ENCODE data around the gene TOB1. TPM values are rescaled to one million over a fixed set of nuclear protein-coding genes. Genes with fewer than 3 reads are reported as not detected.

TOB1 gene
- total and polyA plus RNA-seq, 2 donors (not counting 1 experiment from before 2014, with no cell fraction given) = 23.3 to 28.9 TPM

DNA sequence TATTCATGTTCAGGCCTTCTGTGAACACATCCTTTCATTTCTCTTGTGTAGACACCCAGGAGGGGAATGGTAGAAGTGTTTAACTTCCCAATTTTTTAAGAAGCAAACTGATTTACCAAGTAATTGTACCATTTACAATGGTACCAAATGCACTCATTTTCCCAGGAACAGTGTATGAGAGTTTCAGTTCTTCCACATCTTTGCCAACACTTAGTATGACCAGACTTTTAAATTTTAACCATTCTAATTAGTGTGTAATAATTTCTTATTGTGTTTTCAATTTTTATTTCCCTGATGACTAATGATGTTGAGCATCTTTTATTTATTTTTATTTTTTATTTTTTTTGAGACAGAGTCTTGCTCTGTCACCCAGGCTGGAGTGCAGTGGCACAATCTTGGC, 41.0 kb downstream of the TOB1 start:
- no peak overlapping the region for H3K4me2 ChIP-seq (replicated peaks; ENCODE audit: low read depth, low read length, poor library complexity, severe bottlenecking)
- H3K9me3 Mint-ChIP-seq (ENCODE audit: insufficient read depth) = peaks cover 4% of the 10 kb centered on the region
- TF ChIP-seq, protein P1, sequence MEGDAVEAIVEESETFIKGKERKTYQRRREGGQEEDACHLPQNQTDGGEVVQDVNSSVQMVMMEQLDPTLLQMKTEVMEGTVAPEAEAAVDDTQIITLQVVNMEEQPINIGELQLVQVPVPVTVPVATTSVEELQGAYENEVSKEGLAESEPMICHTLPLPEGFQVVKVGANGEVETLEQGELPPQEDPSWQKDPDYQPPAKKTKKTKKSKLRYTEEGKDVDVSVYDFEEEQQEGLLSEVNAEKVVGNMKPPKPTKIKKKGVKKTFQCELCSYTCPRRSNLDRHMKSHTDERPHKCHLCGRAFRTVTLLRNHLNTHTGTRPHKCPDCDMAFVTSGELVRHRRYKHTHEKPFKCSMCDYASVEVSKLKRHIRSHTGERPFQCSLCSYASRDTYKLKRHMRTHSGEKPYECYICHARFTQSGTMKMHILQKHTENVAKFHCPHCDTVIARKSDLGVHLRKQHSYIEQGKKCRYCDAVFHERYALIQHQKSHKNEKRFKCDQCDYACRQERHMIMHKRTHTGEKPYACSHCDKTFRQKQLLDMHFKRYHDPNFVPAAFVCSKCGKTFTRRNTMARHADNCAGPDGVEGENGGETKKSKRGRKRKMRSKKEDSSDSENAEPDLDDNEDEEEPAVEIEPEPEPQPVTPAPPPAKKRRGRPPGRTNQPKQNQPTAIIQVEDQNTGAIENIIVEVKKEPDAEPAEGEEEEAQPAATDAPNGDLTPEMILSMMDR (IDR thresholded peaks at IDR 0.05) = no peak
- TF ChIP-seq EZH2 (IDR thresholded peaks at IDR 0.05; ENCODE audit: borderline replicate concordance, insufficient read depth, low read depth, low read length, poor library complexity, severe bottlenecking) = no peak
- H3K9me3 ChIP-seq (ENCODE audit: control extremely low read depth in 1 of 3, control insufficient read depth in 2 of 3, insufficient read depth in 1 of 3, low read length in 2 of 3) = no peaks in the 10 kb centered on the region
- H3K9ac ChIP-seq (ENCODE audit: low read length) = no peak overlapping the region
- H3K4me3 Mint-ChIP-seq = no peak overlapping the region
- H3K36me3 ChIP-seq (replicated peaks in 1 of 2; ENCODE audit: control extremely low read depth in 1 of 2, control insufficient read depth in 1 of 2, extremely low read depth in 1 of 2, insufficient read depth in 2 of 2, low read length in 1 of 2) = no peaks in the 10 kb centered on the region
- no peaks in the 10 kb centered on the region for H4K20me1 ChIP-seq (ENCODE audit: control insufficient read depth, insufficient read depth, low read length, poor library complexity, severe bottlenecking)
- DNase-seq = no peak
- ChIA-PET CTCF (no interaction called here), POLR2A (no interaction called here)
- no peak overlapping the region for H3K4me3 ChIP-seq (ENCODE audit: control extremely low read depth in 1 of 5, extremely low read depth in 1 of 5, insufficient read depth in 1 of 5, low read depth in 2 of 5, low read length in 4 of 5)
- intact Hi-C loops (cut with micrococcal nuclease) = loop anchor here (5.0 kb wide), 1 partner anchor 183 kb away; no protein-coding TSS in a partner anchor
- H3K4me1 Mint-ChIP-seq = no peaks in the 10 kb centered on the region
- peaks cover 20% of the 10 kb centered on the region for H3K27me3 Mint-ChIP-seq
- H3K27ac Mint-ChIP-seq = no peak overlapping the region
- H3K27me3 ChIP-seq (replicated peaks in 1 of 4; ENCODE audit: control extremely low read depth in 1 of 4, control insufficient read depth in 3 of 4, insufficient read depth in 4 of 4, low read length in 3 of 4) = peaks cover 0 to 6% (median 0%) of the 10 kb centered on the region in 4 experiments
- no peak overlapping the region for H2AFZ ChIP-seq (ENCODE audit: insufficient read depth, low read depth, low read length, poor library complexity, severe bottlenecking)
- no peaks in the 10 kb centered on the region for H3K4me1 ChIP-seq (ENCODE audit: control insufficient read depth in 2 of 2, insufficient read depth in 2 of 2, low read length in 2 of 2)
- H3K79me2 ChIP-seq (ENCODE audit: control insufficient read depth, insufficient read depth, low read length) = no peaks in the 10 kb centered on the region
- ATAC-seq (ENCODE audit: low read depth) = no peak
- H3K27ac ChIP-seq (ENCODE audit: low read length in 2 of 2) = no peak overlapping the region

DNA sequence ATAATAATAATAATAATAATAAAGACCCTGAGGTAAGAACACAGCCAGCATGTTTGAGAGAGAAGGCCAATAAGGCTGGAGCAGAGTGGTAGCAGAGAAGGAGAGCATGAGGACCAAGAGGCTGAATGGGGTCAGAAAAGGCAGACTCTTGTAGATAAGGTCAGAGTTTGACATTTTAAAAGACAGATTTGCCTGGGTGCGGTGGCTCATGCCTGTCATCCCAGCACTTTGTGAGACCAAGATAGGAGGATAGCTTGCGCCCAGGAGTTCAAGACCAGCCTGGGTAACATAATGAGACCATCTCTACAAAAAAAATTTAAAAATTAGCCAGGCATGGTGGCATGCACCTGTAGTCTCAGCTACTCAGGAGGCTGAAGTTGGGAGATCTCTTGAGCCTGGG, 41.7 kb downstream of the TOB1 start:
- no peaks in the 10 kb centered on the region for H3K4me1 Mint-ChIP-seq
- H3K27ac Mint-ChIP-seq = no peak overlapping the region
- H3K36me3 ChIP-seq (replicated peaks in 1 of 2; ENCODE audit: control extremely low read depth in 1 of 2, control insufficient read depth in 1 of 2, extremely low read depth in 1 of 2, insufficient read depth in 2 of 2, low read length in 1 of 2) = no peaks in the 10 kb centered on the region
- H3K4me1 ChIP-seq (ENCODE audit: control insufficient read depth in 2 of 2, insufficient read depth in 2 of 2, low read length in 2 of 2) = no peaks in the 10 kb centered on the region
- H3K4me3 ChIP-seq (ENCODE audit: control extremely low read depth in 1 of 5, extremely low read depth in 1 of 5, insufficient read depth in 1 of 5, low read depth in 2 of 5, low read length in 4 of 5) = no peak overlapping the region
- H2AFZ ChIP-seq (ENCODE audit: insufficient read depth, low read depth, low read length, poor library complexity, severe bottlenecking) = no peak overlapping the region
- no peak overlapping the region for H3K4me3 Mint-ChIP-seq
- TF ChIP-seq, protein P1 (IDR thresholded peaks at IDR 0.05) = no peak
- no peak for TF ChIP-seq EZH2 (IDR thresholded peaks at IDR 0.05; ENCODE audit: borderline replicate concordance, insufficient read depth, low read depth, low read length, poor library complexity, severe bottlenecking)
- CTCF ChIA-PET = no interaction called here
- peaks cover 0 to 6% (median 0%) of the 10 kb centered on the region in 4 experiments for H3K27me3 ChIP-seq (replicated peaks in 1 of 4; ENCODE audit: control extremely low read depth in 1 of 4, control insufficient read depth in 3 of 4, insufficient read depth in 4 of 4, low read length in 3 of 4)
- ATAC-seq (ENCODE audit: low read depth) (no peak), DNase-seq (no peak)
- intact Hi-C loops (cut with micrococcal nuclease) = no loop called here
- H3K27ac ChIP-seq (ENCODE audit: low read length in 2 of 2) = no peak overlapping the region
- POLR2A ChIA-PET = no interaction called here
- H4K20me1 ChIP-seq (ENCODE audit: control insufficient read depth, insufficient read depth, low read length, poor library complexity, severe bottlenecking) = no peaks in the 10 kb centered on the region
- no peak overlapping the region for H3K4me2 ChIP-seq (replicated peaks; ENCODE audit: low read depth, low read length, poor library complexity, severe bottlenecking)
- H3K9me3 Mint-ChIP-seq (ENCODE audit: insufficient read depth) = peaks cover 4% of the 10 kb centered on the region
- no peaks in the 10 kb centered on the region for H3K79me2 ChIP-seq (ENCODE audit: control insufficient read depth, insufficient read depth, low read length)
- WGBS (ENCODE audit: insufficient coverage) = 89% methylated on average over 1 of the region's 2 CpGs
- H3K27me3 Mint-ChIP-seq = peaks cover 15% of the 10 kb centered on the region
- no peaks in the 10 kb centered on the region for H3K9me3 ChIP-seq (ENCODE audit: control extremely low read depth in 1 of 3, control insufficient read depth in 2 of 3, insufficient read depth in 1 of 3, low read length in 2 of 3)
- H3K9ac ChIP-seq (ENCODE audit: low read length) = no peak overlapping the region
